GM18507 (cell line): ENCODE data around the gene SRSF5.
"Not testable (repeated sequence)": the region's sequence is repeated elsewhere in the genome, so short reads cannot be mapped to it uniquely, and the experiment has no call there.

Experiments used
- DNase-seq: peaks from one replicate; pipeline ENCODE4 v3.0.0; 2011; ENCODE audit warnings: low read depth; ENCODE audit not compliant: insufficient read length; ENCODE audit errors: extremely low spot score
- FAIRE-seq: peaks from 2 replicates; lab custom pipeline; 2011; peaks lifted over from hg19 to GRCh38; lab: Jason Lieb, UNC

SRSF5 gene

GRCh38 chr14:69766984-69767368, at the start of gene SRSF5:
TSS of gene SRSF5 (plus strand) at chr14:69767142. CDS start at chr14:69768157, 1,015 bp downstream.
- FAIRE-seq (peak; percentile 99), DNase-seq (peak; percentile 85)

- not testable (repeated sequence) for DNase-seq, FAIRE-seq
Observed at GRCh38 chr14:69718614-69719013, 48.3 kb upstream of the SRSF5 start.

DNA sequence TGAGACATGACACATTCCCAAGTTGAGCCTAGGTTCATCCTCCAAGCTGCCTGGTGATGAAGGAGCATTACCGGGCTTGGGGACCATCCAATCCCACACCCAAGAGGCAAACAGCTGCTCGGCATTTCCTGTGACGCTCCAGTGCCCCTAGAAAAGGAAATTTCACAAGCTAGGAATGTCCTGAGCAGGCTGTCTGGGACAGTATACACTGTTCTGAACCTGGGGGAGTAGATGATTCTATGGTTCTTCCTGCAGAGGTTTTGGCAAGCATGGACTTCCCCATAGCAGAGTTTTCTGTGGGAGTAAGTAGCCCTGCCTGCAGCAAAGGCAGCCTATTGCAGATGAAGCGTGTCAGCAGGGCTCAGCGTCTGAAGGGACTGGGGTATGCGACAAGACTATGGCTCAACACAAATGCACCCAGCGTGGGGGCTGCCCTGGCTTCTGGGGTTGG, 47.4 kb upstream of the SRSF5 start:
- DNase-seq, result no peak
- FAIRE-seq, result no peak

GRCh38 chr14:69720912-69721311, 46.0 kb upstream of the SRSF5 start:
- no peak for FAIRE-seq
- DNase-seq, result no peak

- DNase-seq (peak; percentile 75), FAIRE-seq (peak; percentile 80)
Observed at GRCh38 chr14:69726761-69727511, 40.0 kb upstream of the SRSF5 start.

GRCh38 chr14:69727860-69728259, 39.1 kb upstream of the SRSF5 start:
- no peak for FAIRE-seq
- no peak for DNase-seq

DNA sequence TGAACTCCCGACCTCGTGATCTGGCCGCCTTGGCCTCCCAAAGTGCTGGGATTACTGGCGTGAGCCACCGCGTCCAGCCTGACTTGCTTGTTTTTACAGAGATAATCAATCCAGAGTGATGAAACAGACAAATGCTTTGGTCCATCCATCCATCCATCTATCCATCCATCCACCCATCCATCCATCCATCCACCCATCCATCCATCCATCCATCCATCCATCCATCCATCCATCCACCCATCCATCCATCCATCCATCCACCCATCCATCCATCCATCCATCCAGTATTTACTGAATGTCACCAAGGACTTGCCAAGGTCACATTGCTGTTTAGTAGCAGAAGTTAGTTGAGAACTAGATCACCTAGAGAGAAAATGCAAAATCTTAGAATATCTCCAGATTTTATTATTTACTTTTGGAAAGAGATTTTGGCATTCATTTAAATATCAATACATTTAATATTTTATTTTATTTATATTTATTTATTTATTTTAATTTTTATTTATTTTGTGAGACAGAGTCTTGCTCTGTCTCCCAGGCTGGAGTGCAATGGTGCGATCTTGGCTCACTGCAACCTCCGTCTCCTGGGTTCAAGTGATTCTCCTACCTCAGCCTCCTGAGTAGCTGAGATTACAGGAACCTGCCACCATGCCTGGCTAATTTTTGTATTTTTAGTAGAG, 34.9 kb upstream of the SRSF5 start:
- FAIRE-seq, DNase-seq: not testable (repeated sequence)

GRCh38 chr14:69736405-69736804, 30.5 kb upstream of the SRSF5 start:
- not testable (repeated sequence) for FAIRE-seq, DNase-seq

GRCh38 chr14:69741055-69741454, 25.9 kb upstream of the SRSF5 start:
- no peak for DNase-seq
- FAIRE-seq, result no peak

GRCh38 chr14:69749956-69750355, 17.0 kb upstream of the SRSF5 start:
- DNase-seq, result no peak
- FAIRE-seq, result peak; percentile 21

GRCh38 chr14:69750495-69750894, 16.4 kb upstream of the SRSF5 start:
- DNase-seq (no peak), FAIRE-seq (peak; percentile 18)

DNA sequence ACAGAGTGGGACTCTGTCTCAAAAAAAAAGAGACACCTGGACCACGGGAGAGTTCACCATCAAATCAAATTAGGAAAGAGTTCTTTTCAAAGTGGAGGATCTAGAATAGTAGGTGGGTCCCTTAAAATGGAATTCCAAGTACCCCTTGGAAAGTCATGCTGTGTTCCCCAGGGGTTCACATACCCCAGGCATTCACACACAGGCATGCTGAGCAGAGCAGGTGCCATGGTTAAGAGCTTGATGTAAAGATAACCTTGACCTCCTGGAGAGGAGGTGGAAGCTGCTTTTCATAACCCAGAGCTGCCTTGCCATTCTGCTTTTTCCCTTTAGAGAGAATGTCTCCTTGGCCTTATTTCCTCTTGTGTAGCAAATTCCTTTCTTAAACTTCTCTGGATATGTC, 14.2 kb upstream of the SRSF5 start:
- no peak for FAIRE-seq
- no peak for DNase-seq

GRCh38 chr14:69753860-69754259, 13.1 kb upstream of the SRSF5 start:
- DNase-seq, result no peak
- FAIRE-seq, result no peak

- no peak for FAIRE-seq
- DNase-seq, result no peak
Observed at GRCh38 chr14:69754487-69754886, 12.5 kb upstream of the SRSF5 start.

GRCh38 chr14:69755296-69755695, 11.6 kb upstream of the SRSF5 start:
- peak; percentile 65 for FAIRE-seq
- DNase-seq, result no peak

DNA sequence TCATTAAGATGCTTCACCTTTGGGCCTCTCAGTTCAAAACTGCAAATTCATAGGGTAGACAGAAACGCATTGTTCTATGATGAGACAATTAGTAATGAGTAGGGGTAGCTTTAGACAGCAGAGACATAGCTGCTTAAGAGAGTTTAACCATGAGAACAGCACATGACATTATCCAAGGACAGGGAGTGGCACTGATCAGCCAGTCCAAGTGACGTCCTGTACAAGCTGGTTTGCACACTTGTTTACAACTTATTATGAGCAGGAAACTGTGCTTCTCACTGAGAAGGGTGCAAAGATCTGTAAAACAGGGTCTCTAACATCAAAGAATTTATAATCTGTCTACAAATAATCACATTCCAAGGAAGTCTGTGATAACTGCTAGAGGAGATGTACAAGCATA, 11.2 kb upstream of the SRSF5 start:
- DNase-seq (no peak), FAIRE-seq (no peak)

GRCh38 chr14:69756298-69756697, 10.6 kb upstream of the SRSF5 start:
- FAIRE-seq (no peak), DNase-seq (no peak)

DNA sequence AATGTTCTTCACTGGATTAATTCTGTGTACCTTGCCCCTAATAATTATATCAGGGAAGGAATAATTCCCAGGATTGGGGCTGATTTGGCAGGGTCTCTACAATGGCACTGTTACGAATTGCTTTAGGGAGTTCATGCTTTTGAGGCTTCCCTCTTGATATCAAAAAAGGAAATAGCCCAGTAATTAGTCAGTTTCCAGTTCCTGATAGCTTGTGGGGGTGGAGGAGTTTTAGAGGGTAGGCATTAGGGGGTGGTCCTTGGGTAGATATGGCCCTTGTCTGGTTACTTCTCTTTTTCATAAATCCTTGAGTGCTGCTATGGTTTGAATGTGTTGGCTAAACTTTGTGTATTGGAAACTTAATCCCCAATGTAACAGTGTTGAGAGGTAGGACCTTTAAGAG, 6.1 kb upstream of the SRSF5 start:
- no peak for DNase-seq
- no peak for FAIRE-seq

DNA sequence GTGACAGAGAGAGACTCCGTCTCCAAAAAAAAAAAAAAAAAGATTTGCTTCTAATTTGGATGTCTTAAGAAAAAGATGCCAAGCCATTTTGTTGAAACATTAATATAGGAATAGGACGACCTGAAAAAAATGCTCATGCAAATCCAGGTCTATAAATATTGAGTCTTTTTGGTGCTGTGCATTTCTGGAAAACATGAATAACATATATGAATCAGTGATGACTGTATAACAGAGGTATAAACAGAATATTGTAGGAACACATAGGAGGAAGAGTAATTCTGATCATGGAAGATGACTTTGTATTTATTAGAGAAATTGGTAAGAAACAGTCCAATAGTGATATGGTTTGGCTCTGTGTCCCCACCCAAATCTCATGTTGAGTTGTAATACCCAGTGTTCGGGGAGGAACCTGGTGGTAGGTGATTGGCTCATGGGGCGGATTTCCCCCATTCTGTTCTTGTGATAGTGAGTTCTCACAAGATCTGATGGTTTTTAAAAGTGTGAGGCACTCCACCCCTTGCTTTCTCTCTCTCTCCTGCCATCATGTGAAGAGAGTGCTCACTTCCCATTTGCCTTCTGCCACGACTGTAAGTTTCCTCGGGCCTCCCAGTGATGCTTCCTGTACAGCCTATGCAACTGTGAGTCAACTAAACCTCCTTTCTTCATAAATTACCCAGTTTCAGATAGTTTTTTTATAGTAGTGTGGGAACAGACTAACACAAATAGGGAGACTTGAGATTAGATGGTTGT, 3.0 kb upstream of the SRSF5 start:
- FAIRE-seq (no peak), DNase-seq (no peak)

GRCh38 chr14:69767369-69767999, 542 bp downstream of the SRSF5 start:
- DNase-seq (peak; percentile 81), FAIRE-seq (peak; percentile 86)
